Measurements from ENCODE around the gene TDRD3. TPM values are rescaled to one million over a fixed set of nuclear protein-coding genes. Genes with fewer than 3 reads are reported as not detected.

The TDRD3 gene
- total RNA-seq, 4 donors from 2014 or later = 14.5 to 33.8 (median 16.1) TPM

DNA sequence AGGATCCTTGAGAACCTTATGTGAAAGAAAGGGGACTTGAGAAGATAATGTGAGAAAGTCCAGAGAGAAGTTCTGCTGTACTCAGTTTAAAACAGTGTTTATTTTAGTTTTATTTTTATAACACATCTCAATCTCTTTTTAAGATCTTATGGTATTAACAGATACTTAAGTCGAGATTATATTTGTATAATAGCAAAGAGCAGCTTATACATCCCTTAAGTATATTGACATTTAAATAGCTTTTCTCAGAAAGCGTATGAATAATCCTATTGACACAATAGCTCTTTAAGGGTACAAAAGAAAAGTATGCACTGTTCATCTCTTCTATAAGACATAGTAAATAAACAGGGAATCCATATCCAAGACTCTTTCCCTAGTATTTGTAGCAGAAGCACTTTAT lies 42.2 kb downstream of the TDRD3 start:
- WGBS, 2 donors = 27 to 40% methylated on average over 2 of the region's 2 CpGs
- Histone ChIP-seq H3K27ac (no peak overlapping the region), H3K4me3 (no peak overlapping the region), H3K9me3 (peaks cover 0 to 5% (median 0%) of the 10 kb centered on the region in 3 donors), H3K36me3 (no peaks in the 10 kb centered on the region), H3K4me1 (peaks cover 0 to 8% (median 0%) of the 10 kb centered on the region in 3 donors), H3K27me3 (no peaks in the 10 kb centered on the region)
- DNase-seq = no peak
- TF ChIP-seq CTCF (IDR thresholded peaks at IDR 0.05) (no peak), POLR2A (IDR thresholded peaks at IDR 0.05) (no peak)
- intact Hi-C loops (cut with DNase I) = no loop called here

DNA sequence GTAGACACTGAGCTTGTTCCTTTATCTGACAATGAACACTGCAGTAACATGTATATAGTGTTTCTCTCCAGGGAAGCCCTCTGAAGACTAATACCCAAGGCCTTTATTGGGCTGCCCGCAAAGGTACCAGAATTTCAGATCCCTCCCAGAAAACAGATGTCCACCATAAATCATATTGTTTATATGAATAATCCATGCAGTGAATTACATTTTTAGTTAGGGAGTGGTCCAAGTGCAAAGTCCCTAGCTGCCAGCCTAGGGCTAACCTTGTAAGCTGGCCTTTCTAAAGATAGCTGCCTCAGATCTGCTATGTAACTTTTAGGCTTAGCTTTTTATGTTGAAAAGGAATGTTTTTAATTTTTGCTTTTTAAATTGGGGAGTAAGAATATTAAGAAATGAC lies 44.7 kb downstream of the TDRD3 start:
- Histone ChIP-seq H3K27ac (no peak overlapping the region), H3K4me1 (peaks cover 0 to 4% (median 0%) of the 10 kb centered on the region in 3 donors), H3K36me3 (peaks cover 0 to 7% (median 0%) of the 10 kb centered on the region in 3 donors), H3K27me3 (no peaks in the 10 kb centered on the region), H3K4me3 (no peak overlapping the region), H3K9me3 (no peaks in the 10 kb centered on the region)
- 100% methylated on average over 1 of the region's 1 CpG for whole genome bisulfite sequencing, 2 donors
- intact Hi-C loops (cut with DNase I) = no loop called here
- DNase-seq = no peak
- TF ChIP-seq CTCF (IDR thresholded peaks at IDR 0.05) (no peak), POLR2A (IDR thresholded peaks at IDR 0.05) (no peak)

DNA sequence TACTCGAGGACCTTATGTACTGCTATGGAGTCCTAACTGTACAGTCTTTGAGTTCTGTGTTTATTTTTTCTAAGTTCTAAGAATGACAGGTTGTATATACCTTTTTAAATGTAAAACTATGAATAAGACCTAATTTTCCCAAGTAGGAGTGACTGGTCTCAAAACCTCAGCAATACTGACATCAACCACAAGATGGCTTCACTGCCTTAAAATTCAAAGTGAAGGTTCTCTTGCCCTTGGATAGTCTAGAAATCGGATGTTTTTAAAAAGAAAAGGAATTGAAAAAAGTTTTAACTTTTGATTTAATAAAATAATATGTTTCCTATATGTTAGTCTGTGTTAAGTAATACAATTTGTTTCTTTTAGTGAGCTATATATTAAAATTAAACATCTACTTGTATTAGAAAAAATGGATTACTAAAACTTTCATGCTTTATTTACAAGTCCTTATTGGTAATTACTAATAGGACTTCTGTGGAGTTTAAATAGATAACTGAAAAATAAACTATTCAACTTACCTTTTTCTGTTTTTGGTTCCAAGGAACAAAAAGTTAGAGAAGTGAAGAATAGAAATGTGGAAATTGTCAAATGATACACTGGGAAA lies 52.0 kb downstream of the TDRD3 start:
- Histone ChIP-seq H3K27me3 (no peaks in the 10 kb centered on the region), H3K36me3 (peaks cover 0 to 12% (median 0%) of the 10 kb centered on the region in 3 donors), H3K27ac (no peak overlapping the region), H3K4me3 (no peak overlapping the region), H3K9me3 (no peaks in the 10 kb centered on the region), H3K4me1 (no peaks in the 10 kb centered on the region)
- DNase-seq = no peak
- intact Hi-C loops (cut with DNase I) = no loop called here
- peak in 5 of 6 experiments; percentile 35 to 76 (median 70) for TF ChIP-seq CTCF (IDR thresholded peaks at IDR 0.05)
- TF ChIP-seq POLR2A (IDR thresholded peaks at IDR 0.05) = no peak
- 13 to 18% methylated on average over 2 of the region's 2 CpGs for WGBS, 2 donors

GRCh38 chr13:60453490-60453889 lies 56.5 kb downstream of the TDRD3 start:
- no peak for DNase-seq
- no peaks in the 10 kb centered on the region for H3K9me3 ChIP-seq
- no peaks in the 10 kb centered on the region for H3K4me1 ChIP-seq
- 77 to 89% methylated on average over 3 of the region's 3 CpGs for WGBS, 2 donors
- H3K36me3 ChIP-seq = peaks cover 0 to 14% (median 0%) of the 10 kb centered on the region in 3 donors
- H3K27me3 ChIP-seq = no peaks in the 10 kb centered on the region
- TF ChIP-seq CTCF (IDR thresholded peaks at IDR 0.05) = no peak
- no peak for TF ChIP-seq POLR2A (IDR thresholded peaks at IDR 0.05)
- H3K27ac ChIP-seq = no peak overlapping the region
- intact Hi-C loops (cut with DNase I) = no loop called here
- H3K4me3 ChIP-seq = no peak overlapping the region

DNA sequence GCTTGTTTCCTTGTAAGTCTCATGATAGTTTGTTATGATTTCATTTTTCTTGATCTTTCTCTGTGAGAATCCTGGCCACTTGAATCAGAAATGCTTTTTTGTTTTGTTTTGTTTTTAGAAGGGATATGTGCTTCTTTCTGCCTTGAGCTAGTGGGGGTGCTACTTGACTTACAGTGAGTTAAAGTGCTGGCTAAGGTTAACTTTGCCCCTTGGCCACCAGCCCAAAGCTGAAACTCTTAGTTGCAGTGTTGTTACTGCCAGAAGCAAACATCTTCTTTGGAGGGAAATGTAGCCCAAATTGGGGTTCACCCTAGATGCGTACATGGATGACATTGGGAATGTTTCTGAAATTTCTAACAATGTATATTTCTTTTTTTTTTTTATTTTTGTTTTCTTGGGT lies 57.4 kb downstream of the TDRD3 start:
- DNase-seq = no peak
- Histone ChIP-seq H3K27ac (no peak overlapping the region), H3K36me3 (peaks cover 0 to 14% (median 0%) of the 10 kb centered on the region in 3 donors), H3K4me3 (no peak overlapping the region), H3K9me3 (no peaks in the 10 kb centered on the region), H3K27me3 (no peaks in the 10 kb centered on the region), H3K4me1 (no peaks in the 10 kb centered on the region)
- 100% methylated on average over 1 of the region's 1 CpG for WGBS, 2 donors
- TF ChIP-seq POLR2A (IDR thresholded peaks at IDR 0.05) (no peak), CTCF (IDR thresholded peaks at IDR 0.05) (no peak)
- intact Hi-C loops (cut with DNase I) = no loop called here

Data from esophagus squamous epithelium (tissue), 5 donors.